ENCODE results near the gene MOCOS.
A peak's percentile ranks its signal among the peaks of the same experiment; 100 is the strongest.
"Not testable (repeated sequence)": the region's sequence is repeated elsewhere in the genome, so short reads cannot be mapped to it uniquely, and the experiment has no call there.

MOCOS gene, protein sequence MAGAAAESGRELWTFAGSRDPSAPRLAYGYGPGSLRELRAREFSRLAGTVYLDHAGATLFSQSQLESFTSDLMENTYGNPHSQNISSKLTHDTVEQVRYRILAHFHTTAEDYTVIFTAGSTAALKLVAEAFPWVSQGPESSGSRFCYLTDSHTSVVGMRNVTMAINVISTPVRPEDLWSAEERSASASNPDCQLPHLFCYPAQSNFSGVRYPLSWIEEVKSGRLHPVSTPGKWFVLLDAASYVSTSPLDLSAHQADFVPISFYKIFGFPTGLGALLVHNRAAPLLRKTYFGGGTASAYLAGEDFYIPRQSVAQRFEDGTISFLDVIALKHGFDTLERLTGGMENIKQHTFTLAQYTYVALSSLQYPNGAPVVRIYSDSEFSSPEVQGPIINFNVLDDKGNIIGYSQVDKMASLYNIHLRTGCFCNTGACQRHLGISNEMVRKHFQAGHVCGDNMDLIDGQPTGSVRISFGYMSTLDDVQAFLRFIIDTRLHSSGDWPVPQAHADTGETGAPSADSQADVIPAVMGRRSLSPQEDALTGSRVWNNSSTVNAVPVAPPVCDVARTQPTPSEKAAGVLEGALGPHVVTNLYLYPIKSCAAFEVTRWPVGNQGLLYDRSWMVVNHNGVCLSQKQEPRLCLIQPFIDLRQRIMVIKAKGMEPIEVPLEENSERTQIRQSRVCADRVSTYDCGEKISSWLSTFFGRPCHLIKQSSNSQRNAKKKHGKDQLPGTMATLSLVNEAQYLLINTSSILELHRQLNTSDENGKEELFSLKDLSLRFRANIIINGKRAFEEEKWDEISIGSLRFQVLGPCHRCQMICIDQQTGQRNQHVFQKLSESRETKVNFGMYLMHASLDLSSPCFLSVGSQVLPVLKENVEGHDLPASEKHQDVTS

DNA sequence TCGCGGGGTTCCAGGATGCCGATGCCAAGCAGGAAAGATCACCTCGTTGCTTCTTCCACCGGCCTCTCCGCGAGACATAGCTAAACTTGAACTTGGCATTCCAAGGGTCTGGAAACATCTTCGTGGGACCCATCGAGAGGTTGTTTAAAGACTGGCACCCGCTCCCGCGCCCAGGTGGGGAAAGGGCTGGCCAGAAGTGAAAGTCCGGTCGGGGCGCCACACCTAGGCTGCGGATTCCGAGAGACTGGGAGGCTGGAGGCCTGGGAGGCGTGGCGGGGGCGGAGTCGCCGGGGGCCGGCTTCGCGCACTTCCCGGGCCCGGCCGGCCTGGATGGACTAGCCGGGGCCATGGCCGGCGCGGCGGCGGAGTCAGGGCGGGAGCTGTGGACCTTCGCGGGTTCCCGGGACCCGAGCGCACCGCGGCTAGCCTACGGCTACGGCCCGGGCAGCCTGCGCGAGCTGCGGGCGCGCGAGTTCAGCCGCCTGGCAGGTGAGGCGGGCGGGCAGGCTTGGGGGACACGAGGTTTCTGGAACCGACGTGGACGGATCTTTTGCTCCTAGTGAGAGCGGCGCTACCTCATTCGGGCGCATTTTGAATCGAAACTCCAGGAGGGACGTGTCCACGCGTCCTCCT lies at the start of gene MOCOS:
MOCOS (plus strand) TSS at position 305 of the 633 bp plus-strand sequence; CDS start at position 348, 43 bp downstream.
- DNase-seq (ENCODE audit: low read depth) = peak; percentile 10

DNA sequence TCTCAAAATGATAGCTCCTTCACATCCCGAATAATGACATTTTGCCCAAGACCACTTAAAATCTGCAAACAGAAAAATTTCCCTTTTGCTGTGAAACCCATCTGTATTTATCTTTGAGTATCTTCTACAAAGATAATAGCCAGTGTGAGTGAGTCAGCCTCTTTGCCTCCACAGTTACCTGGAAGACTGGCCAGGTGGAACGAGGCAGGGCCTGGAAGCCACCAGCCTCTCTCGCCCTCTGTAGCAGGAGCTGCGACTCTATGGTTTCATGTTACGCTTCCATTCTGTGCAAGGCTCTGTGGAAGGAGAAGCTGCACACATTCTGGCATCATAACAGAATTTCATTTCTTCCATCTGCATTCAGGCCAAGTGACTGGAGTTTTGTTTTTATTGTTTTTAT lies 48.1 kb upstream of the MOCOS start:
- no peak for DNase-seq (ENCODE audit: low read depth)

GRCh38 chr18:36141576-36141975 lies 45.7 kb upstream of the MOCOS start:
- no peak for DNase-seq (ENCODE audit: low read depth)

DNA sequence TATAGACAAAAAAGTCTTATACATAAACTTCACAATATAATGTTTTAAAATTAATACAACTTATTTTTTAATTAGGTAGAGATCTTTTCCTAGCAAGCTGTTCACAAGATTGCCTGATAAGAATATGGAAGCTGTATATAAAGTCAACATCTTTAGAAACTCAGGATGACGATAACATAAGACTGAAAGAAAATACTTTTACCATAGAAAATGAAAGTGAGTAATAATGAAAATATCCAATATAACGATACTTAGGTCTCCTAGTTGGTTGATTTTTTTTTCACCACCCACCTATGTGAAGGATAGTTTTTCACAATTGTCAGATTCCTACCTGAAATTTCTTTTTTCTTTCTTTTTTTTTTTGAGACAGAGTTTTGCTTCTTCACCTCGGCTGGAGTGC lies 44.5 kb upstream of the MOCOS start:
- DNase-seq (ENCODE audit: low read depth) = no peak

DNA sequence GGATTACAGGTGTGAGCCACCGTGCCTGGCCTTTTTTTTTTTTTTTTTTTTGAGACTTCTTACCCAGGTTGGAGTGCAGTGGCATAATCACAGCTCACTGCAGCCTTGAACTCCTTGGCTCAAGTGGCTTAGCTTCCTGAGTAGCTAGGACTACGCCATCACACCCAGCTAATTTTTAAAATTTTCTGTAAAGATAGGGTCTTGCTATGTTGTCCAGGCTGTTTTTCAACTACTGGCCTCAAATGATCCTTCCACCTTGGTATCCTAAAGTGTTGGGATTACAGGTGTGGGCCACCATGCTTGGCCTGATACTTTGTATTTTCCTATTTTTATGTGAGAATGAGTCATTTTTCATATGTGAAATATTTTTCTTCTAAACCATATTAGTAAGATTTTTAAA lies 43.9 kb upstream of the MOCOS start:
- DNase-seq (ENCODE audit: low read depth) = no peak

DNA sequence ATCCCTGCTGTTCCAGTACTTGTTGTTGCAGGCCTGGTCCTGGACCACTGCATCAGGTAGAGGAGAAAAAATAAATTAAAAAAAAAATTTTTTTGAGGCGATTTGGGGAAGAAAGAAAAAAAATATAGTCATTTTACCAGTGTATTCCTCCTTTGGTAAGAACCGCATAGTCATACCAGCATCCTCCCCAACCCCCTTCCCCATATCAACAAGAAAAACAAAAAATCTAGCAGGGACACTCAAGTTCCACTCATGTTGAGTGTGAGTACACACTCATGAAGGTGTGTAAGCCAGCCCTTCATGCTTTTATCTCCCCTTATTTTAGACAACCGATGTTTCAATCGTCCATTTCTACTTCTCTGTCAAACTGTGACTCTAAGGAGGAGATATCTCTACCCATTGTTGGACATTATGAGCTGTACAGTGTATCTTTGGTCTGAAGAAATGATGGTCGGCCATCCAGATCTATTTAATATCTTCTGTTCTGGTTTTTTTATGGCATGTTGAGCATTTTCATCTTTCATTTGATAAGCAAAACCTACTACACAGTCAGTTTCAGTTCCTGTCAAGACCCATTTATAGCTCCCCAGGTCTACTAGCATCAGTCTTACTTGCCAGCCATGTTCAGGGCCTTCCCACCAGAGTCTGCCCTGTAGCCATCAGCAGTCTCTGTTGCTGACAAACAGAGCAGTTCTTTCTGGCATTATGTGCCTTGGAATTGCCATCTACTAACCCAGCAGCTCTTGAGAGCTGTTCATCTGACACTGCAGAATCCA lies 37.6 kb upstream of the MOCOS start:
- no peak for DNase-seq (ENCODE audit: low read depth)

DNA sequence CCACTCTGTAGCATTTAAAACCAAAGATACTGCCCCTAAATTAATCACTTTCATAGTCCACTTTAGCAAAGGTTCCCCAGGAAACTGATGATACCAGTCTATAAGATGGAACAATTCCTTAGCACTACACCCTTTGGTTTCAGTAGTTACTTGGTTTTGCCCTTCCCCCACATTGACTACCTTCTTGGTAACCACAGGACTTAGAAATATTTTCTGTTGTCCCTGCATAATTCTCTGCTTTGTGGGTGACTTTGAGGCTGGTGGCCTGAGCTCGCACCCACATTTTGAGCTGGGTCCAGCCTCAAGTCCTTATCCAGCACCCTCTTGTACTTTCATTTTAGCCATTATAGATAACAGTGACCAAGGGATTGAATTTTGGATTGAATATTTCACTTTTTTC lies 34.5 kb upstream of the MOCOS start:
- DNase-seq (ENCODE audit: low read depth) = no peak

GRCh38 chr18:36153203-36153602 lies 34.1 kb upstream of the MOCOS start:
- no peak for DNase-seq (ENCODE audit: low read depth)

DNA sequence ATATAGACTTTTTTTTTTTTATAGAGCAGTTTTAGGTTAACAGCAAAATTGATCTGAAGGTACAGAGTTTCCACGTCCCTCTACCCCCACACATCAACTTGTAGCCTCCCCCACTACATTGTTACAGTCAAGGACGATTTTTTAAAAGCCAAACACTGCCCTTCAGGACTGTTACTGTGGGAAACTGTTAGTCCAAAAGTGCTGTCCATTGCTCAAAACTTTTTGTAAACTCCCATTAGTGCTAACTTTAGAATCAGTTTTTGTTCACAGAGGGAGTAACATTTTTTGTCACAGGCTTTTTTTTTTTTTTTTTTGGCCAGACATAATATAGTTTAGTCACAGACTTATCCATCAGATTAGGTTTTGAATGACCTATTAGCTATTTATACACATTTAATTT lies 33.5 kb upstream of the MOCOS start:
- no peak for DNase-seq (ENCODE audit: low read depth)

DNA sequence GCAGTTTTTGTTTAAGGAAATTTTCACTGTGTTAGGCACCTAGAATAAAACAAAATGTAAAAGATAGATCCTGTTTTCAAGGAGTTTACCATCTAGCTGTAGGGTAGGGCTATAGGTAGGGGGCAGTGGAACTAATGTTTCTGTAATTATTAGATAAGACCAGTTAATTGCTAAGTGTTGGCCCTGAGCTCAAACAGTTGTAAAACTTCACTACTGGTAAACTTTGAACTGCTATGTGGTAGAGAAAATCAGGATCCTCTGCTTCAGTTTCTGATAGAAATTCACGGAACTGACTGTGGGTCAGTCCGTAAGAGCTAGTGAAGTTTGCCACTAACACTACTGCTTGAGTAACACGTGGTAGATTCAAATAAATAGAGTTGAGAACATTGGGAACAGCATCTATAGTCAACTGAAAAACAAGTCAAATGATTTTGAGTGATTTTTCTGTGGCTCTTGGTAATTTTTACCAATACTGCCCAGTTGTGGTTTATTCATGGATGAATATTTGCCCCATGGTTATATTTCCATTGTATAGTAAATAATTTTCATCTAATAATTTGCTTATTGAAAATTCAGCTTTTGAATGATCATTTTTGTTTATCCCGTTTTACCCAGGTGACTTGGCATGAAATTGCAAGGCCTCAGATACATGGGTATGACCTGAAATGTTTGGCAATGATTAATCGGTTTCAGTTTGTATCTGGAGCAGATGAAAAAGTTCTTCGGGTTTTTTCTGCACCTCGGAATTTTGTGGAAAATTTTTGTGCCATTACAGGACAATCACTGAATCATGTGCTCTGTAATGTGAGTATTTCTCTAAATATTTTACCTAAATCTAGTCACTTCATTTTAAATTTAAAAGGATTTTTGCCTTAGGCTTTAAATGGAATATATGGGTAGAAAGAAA lies 31.2 kb upstream of the MOCOS start:
- DNase-seq (ENCODE audit: low read depth) = no peak

DNA sequence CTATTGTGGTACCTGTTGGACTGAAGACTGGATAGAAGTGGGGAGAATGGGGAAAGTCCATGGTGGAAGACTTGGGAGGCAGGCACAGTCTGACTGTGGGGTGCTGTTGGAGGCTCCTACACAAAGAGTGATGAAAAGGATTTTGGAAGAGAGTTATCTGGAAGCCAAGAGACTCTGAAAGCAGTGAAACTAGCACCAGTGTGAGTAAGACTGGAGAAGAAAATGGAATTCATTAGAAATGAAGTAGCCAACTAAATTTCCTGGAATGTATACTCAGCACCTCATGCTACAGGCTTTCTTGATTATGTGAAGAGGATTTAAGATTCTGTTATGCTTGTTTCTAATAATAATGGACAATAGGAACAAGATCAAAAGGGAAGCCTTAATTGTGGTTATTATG lies 29.9 kb upstream of the MOCOS start:
- no peak for DNase-seq (ENCODE audit: low read depth)

- DNase-seq (ENCODE audit: low read depth) = no peak
Observed at GRCh38 chr18:36158266-36158867, 28.9 kb upstream of the MOCOS start.

DNA sequence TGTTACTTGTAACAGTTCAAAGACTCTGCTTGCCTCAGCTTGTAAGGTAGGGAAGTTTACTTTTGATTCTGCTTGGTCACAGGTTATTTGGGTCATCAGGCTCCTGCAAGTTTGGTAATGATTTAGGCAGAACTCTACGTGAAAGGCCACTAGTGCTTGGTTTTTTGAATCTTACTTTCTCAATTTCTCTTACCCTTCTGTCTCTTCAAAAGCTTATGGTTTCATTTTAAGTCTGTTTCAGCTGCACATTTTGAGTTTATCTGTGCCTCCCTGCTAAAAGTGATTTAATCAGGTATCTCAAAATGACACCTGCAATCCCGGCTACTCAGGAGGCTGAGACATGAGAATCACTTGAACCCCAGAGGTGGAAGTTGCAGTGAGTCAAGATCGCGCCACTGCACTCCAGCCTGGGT lies 26.3 kb upstream of the MOCOS start:
- no peak for DNase-seq (ENCODE audit: low read depth)

GRCh38 chr18:36162981-36163380 lies 24.3 kb upstream of the MOCOS start:
- DNase-seq (ENCODE audit: low read depth) = no peak

- DNase-seq (ENCODE audit: low read depth) = no peak
Observed at GRCh38 chr18:36167692-36168218, 19.5 kb upstream of the MOCOS start.

DNA sequence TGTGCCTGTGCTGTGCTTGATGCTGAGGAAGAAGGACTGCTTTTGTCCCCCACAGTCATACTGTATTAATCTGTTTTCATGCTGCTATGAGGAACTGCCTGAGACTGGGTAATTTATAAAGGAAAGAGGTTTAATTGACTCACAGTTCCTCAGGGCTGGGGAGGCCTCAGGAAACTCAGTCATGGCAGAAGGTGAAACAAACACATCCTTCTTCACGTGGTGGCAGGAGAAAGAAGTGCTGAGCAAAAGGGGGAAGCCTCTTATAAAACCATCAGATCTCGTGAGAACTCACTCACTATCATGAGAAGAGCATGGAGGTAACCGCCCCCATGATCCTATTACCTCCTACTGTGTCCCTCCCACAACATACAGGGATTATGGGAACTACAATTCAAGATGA lies 19.0 kb upstream of the MOCOS start:
- DNase-seq (ENCODE audit: low read depth) = not testable (repeated sequence)

DNA sequence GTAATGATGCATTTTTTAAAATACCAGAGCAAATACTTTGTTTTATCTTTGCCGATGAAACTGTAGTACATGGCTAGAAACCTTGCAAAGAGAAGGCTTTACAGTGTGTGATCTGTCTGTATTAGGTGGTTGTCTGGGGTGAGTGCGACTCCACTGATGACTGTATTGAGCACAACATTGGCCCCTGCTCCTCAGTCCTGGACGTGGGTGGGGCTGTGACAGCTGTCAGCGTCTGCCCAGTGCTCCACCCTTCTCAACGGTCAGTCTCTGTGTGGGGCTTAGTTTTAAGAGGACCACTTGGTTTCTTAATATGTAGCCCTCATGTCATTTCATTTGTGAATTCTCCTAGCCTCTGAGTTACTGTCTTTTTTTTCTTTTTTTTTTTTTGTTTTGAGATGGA lies 17.4 kb upstream of the MOCOS start:
- DNase-seq (ENCODE audit: low read depth) = no peak

GRCh38 chr18:36175481-36175880 lies 11.8 kb upstream of the MOCOS start:
- DNase-seq (ENCODE audit: low read depth) = no peak

DNA sequence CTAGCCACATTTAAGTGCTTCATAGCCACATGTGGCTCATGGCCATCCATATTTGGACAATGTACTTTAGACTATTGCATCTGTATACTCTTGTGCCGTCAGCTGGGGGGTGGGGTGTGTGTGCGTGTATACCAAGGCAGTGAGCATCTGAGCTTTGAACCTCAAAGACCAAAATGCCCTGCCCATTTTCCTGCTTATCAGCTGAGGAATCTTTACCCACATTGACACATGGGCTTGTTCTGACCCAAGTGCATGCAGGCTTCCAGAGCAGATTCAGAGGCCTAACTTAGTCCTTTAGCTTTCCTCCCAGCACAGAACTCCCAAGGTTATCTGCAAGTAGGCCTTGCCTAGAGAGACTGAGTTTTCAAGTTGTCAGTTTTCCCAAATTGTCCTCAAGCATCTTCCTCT lies 11.1 kb upstream of the MOCOS start:
- DNase-seq (ENCODE audit: low read depth) = no peak

DNA sequence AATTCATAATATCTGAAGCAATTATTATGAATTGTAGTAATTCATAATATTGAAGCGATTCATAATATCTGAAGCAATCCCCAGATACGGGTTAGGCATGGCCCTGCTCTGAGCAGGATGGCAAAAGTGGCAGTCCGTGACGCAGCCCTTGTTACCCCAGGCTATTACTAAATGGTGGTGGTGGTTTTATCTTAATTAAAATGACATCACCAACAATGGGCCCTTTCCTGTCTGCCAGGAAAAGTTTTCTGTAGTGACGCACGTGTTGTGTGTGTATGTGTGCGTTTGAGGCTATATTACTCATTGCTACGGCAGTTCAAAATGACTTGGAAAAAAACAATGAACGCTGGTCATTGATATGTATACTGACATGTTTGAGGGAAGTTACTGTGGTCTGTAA lies 10.6 kb upstream of the MOCOS start:
- no peak for DNase-seq (ENCODE audit: low read depth)

Data from activated T-helper 9 cell treated with anti-CD3 and anti-CD28 coated beads, Interleukin-2, amount 50 U/mL, for 16 hours (primary cell).